Gastroesophageal sphincter (tissue), 3 donors: ENCODE results near the gene CDC42BPA.

Source experiments
- CTCF ChIP-seq, 4 experiments: fragments of 200-600 bp in 2 of 4; fragments of 450-650 bp in 2 of 4; sonication (generic) in 1 of 4; IDR thresholded peaks; one replicate each; pipeline ENCODE4 v1.5.1; 2017 to 2019; ENCODE audit warnings: antibody characterized with exemption in 4 of 4, mild to moderate bottlenecking in 2 of 4, moderate library complexity in 2 of 4
- EP300 ChIP-seq: sonication (generic); formaldehyde crosslinking; IDR thresholded peaks from one replicate; pipeline ENCODE4 v1.6.1; 2017; ENCODE audit warnings: antibody characterized with exemption, mild to moderate bottlenecking
- POLR2A ChIP-seq, 2 donors: fragments of 450-650 bp; IDR thresholded peaks; one replicate each; pipeline ENCODE4 v1.6.1; 2017; ENCODE audit warnings: antibody characterized with exemption in 2 of 2, mild to moderate bottlenecking in 2 of 2, moderate library complexity in 1 of 2
- POLR2AphosphoS5 ChIP-seq: sonication (generic); formaldehyde crosslinking; IDR thresholded peaks from one replicate; pipeline ENCODE4 v1.6.1; 2017; ENCODE audit warnings: antibody characterized with exemption

GRCh38 chr1:226957714-226958113, 360.6 kb downstream of the CDC42BPA start:
- TF ChIP-seq CTCF (IDR thresholded peaks at IDR 0.05) (no peak), POLR2A (IDR thresholded peaks at IDR 0.05) (no peak), EP300 (no peak), POLR2AphosphoS5 (no peak)
